Fibroblast of the conjunctiva (primary cell): ENCODE data around the gene SLC1A5.

Experiments
- DNase-seq: peaks from one replicate; pipeline ENCODE4 v3.0.0-alpha.2; 2010; ENCODE audit warnings: low read depth

SLC1A5 gene

GRCh38 chr19:46725036-46725820 lies 63.2 kb downstream of the SLC1A5 start:
- DNase-seq, result no peak
